Hindlimb muscle (tissue), 1 donor: ENCODE measurements around the gene RAB40C. TPM values are rescaled to one million over a fixed set of nuclear protein-coding genes. Genes with fewer than 3 reads are reported as not detected.

Experiments
- DNase-seq: peaks from one replicate; pipeline ENCODE4 v3.0.0-alpha.2; 2013
- polyA plus RNA-seq: library from polyadenylated mRNA; unstranded; fragments of 120-200 nt; gene quantifications from one replicate; pipeline ENCODE4 v1.2.1, GENCODE V29; 2013; ENCODE audit not compliant: insufficient read length

Gene RAB40C
- polyA plus RNA-seq, 1 donor: 15.4 TPM

- no peak for DNase-seq
Measured at GRCh38 chr16:670485-671352, 80.9 kb downstream of the RAB40C start.

GRCh38 chr16:671353-672131 lies 81.7 kb downstream of the RAB40C start:
- DNase-seq: no peak

- DNase-seq: no peak
Measured at GRCh38 chr16:672371-672770, 82.5 kb downstream of the RAB40C start.

GRCh38 chr16:672851-673250 lies 83.0 kb downstream of the RAB40C start:
- DNase-seq: no peak

- no peak for DNase-seq
Measured at GRCh38 chr16:673399-673991, 83.6 kb downstream of the RAB40C start.

GRCh38 chr16:674214-674881 lies 84.5 kb downstream of the RAB40C start:
- DNase-seq: no peak

- no peak for DNase-seq
Measured at GRCh38 chr16:674968-675883, 85.4 kb downstream of the RAB40C start, which contains the start of gene RHBDL1. RHBDL1 (plus strand) TSS chr16:675671; CDS start chr16:675791, 120 bp downstream.

GRCh38 chr16:675884-676564 lies 86.2 kb downstream of the RAB40C start:
- DNase-seq: no peak

- DNase-seq: no peak
Measured at GRCh38 chr16:676565-676902, 86.7 kb downstream of the RAB40C start.

GRCh38 chr16:676913-677312 lies 87.0 kb downstream of the RAB40C start:
- no peak for DNase-seq

GRCh38 chr16:677316-678190 lies 87.7 kb downstream of the RAB40C start:
- no peak for DNase-seq

GRCh38 chr16:678209-678857 lies 88.5 kb downstream of the RAB40C start:
- no peak for DNase-seq

Other genes with a start within 250 kb of the RAB40C start
- 12.4 TPM for gene AXIN1, start 237.3 kb upstream of the RAB40C start, polyA plus RNA-seq
- gene MRPL28, start 219.5 kb upstream of the RAB40C start, polyA plus RNA-seq: 47.8 TPM
- 29.0 TPM for gene PGAP6, start 208.1 kb upstream of the RAB40C start, polyA plus RNA-seq
- 74.0 TPM for gene NME4, start 192.9 kb upstream of the RAB40C start, polyA plus RNA-seq
- 13.7 TPM for gene DECR2, start 188.2 kb upstream of the RAB40C start, polyA plus RNA-seq
- gene RAB11FIP3, start 164.4 kb upstream of the RAB40C start, polyA plus RNA-seq: 30.0 TPM
- gene CAPN15, start 62.4 kb upstream of the RAB40C start, polyA plus RNA-seq: 31.7 TPM
- 0.14 TPM for gene PRR35, start 29.7 kb upstream of the RAB40C start, polyA plus RNA-seq
- 1.4 TPM for gene NHLRC4, start 23.1 kb upstream of the RAB40C start, polyA plus RNA-seq
- 21.3 TPM for gene PIGQ, start 20.1 kb upstream of the RAB40C start, polyA plus RNA-seq
- 0.80 TPM for gene WFIKKN1, start 40.9 kb downstream of the RAB40C start, polyA plus RNA-seq
- gene METTL26, start 46.2 kb downstream of the RAB40C start, polyA plus RNA-seq: 47.8 TPM
- 17.6 TPM for gene MCRIP2, start 51.8 kb downstream of the RAB40C start, polyA plus RNA-seq
- gene WDR90, start 59.3 kb downstream of the RAB40C start, polyA plus RNA-seq: 16.9 TPM
- 68.7 TPM for gene RHOT2, start 78.1 kb downstream of the RAB40C start, polyA plus RNA-seq
- 1.8 TPM for gene RHBDL1, start 85.6 kb downstream of the RAB40C start, polyA plus RNA-seq
- gene STUB1, start 90.3 kb downstream of the RAB40C start, polyA plus RNA-seq: 94.0 TPM
- gene JMJD8, start 94.3 kb downstream of the RAB40C start, polyA plus RNA-seq: 33.9 TPM
- 9.6 TPM for gene WDR24, start 100.3 kb downstream of the RAB40C start, polyA plus RNA-seq
- gene FBXL16, start 115.7 kb downstream of the RAB40C start, polyA plus RNA-seq: 0.52 TPM
- gene METRN, start 125.1 kb downstream of the RAB40C start, polyA plus RNA-seq: 29.2 TPM
- gene ANTKMT, start 131.1 kb downstream of the RAB40C start, polyA plus RNA-seq: 15.2 TPM
- 1.4 TPM for gene CCDC78, start 136.4 kb downstream of the RAB40C start, polyA plus RNA-seq
- 3.0 TPM for gene HAGHL, start 137.0 kb downstream of the RAB40C start, polyA plus RNA-seq
- gene CIAO3, start 150.9 kb downstream of the RAB40C start, polyA plus RNA-seq: 17.1 TPM
- 0.97 TPM for gene MSLN, start 170.7 kb downstream of the RAB40C start, polyA plus RNA-seq
- gene RPUSD1, start 198.3 kb downstream of the RAB40C start, polyA plus RNA-seq: 13.5 TPM
- 15.7 TPM for gene CHTF18, start 198.6 kb downstream of the RAB40C start, polyA plus RNA-seq
- not detected for gene GNG13, start 210.7 kb downstream of the RAB40C start, polyA plus RNA-seq